CD14-positive monocyte (primary cell): ENCODE results near the gene GRID1. TPM values are rescaled to one million over a fixed set of nuclear protein-coding genes. Genes with fewer than 3 reads are reported as not detected.

Experiments used
- DNase-seq, 3 donors: peaks; one replicate each; pipeline ENCODE4 v3.0.0-alpha.2; 2011 to 2022
- H2AFZ ChIP-seq: 2 replicates; pipeline ENCODE4 v1.6.0; 2012; ENCODE audit warnings: mild to moderate bottlenecking, low read depth, low read length, inconsistent platforms; ENCODE audit not compliant: insufficient read depth, poor library complexity, severe bottlenecking
- H3K27ac ChIP-seq, 2 donors: 1 replicate in 1 of 2; 2 replicates in 1 of 2; pipeline ENCODE4 v1.5.1; 2012 to 2013; ENCODE audit warnings: low read length in 2 of 2, control low read depth in 1 of 2, inconsistent platforms in 1 of 2, low read depth in 1 of 2, mild to moderate bottlenecking in 1 of 2
- H3K27me3 ChIP-seq, 2 donors: one replicate each; pipeline versions ENCODE4 v1.6.0 to v1.6.1; 2011 to 2013; ENCODE audit warnings: low read length in 2 of 2; ENCODE audit not compliant: control insufficient read depth in 2 of 2, insufficient read depth in 2 of 2
- H3K36me3 ChIP-seq, 2 donors: replicated peaks in 1 of 2; 1 replicate in 1 of 2; 2 replicates in 1 of 2; pipeline versions ENCODE4 v1.5.1 to v1.6.1; 2012 to 2013; ENCODE audit warnings: low read length in 2 of 2, control low read depth in 1 of 2, inconsistent platforms in 1 of 2, mild to moderate bottlenecking in 1 of 2; ENCODE audit not compliant: insufficient read depth in 2 of 2, control insufficient read depth in 1 of 2
- H3K4me1 ChIP-seq, 2 donors: 1 replicate in 1 of 2; 2 replicates in 1 of 2; pipeline versions ENCODE4 v1.5.1 to v1.6.1; 2012 to 2013; ENCODE audit warnings: low read length in 2 of 2, control low read depth in 1 of 2, inconsistent platforms in 1 of 2, mild to moderate bottlenecking in 1 of 2, moderate library complexity in 1 of 2; ENCODE audit not compliant: insufficient read depth in 2 of 2, control insufficient read depth in 1 of 2
- H3K4me2 ChIP-seq: replicated peaks from 2 replicates; pipeline ENCODE3; 2012; ENCODE audit warnings: low read length, moderate library complexity, mild to moderate bottlenecking; ENCODE audit not compliant: poor library complexity, severe bottlenecking; ENCODE audit errors: extremely low read depth
- H3K4me3 ChIP-seq, 3 experiments: fragments of 200-600 bp in 1 of 3; sonication (generic) in 1 of 3; replicated peaks in 1 of 3; 1 replicate in 2 of 3; 2 replicates in 1 of 3; pipeline ENCODE4 v1.5.1; 2011 to 2013; ENCODE audit warnings: low read length in 3 of 3, mild to moderate bottlenecking in 3 of 3, control low read depth in 2 of 3, low read depth in 2 of 3, inconsistent platforms in 1 of 3, moderate library complexity in 1 of 3
- H3K79me2 ChIP-seq: 2 replicates; pipeline ENCODE4 v1.6.0; 2012; ENCODE audit warnings: mild to moderate bottlenecking, control low read depth, inconsistent platforms, low read length, moderate library complexity; ENCODE audit not compliant: insufficient read depth
- H3K9ac ChIP-seq: 2 replicates; pipeline ENCODE4 v1.6.0; 2017; ENCODE audit warnings: low read length, mild to moderate bottlenecking; ENCODE audit not compliant: insufficient read depth, poor library complexity, severe bottlenecking
- H3K9me3 ChIP-seq, 2 donors: replicated peaks in 1 of 2; 1 replicate in 1 of 2; 2 replicates in 1 of 2; pipeline versions ENCODE4 v1.5.1 to v1.6.1; 2012 to 2013; ENCODE audit warnings: low read length in 2 of 2, control low read depth in 1 of 2; ENCODE audit not compliant: control insufficient read depth in 1 of 2, insufficient read depth in 1 of 2
- H4K20me1 ChIP-seq: 2 replicates; pipeline ENCODE4 v1.6.0; 2012; ENCODE audit warnings: mild to moderate bottlenecking, low read length, control low read depth, moderate library complexity; ENCODE audit not compliant: insufficient read depth
- H3K27ac Mint-ChIP-seq, 7 donors: one replicate each; pipeline ENCODE4 v1.8.0; 2020; ENCODE audit warnings: mild to moderate bottlenecking in 7 of 7, mixed read lengths in 7 of 7, moderate library complexity in 6 of 7, inconsistent platforms in 2 of 7
- H3K27me3 Mint-ChIP-seq, 3 donors: one replicate each; pipeline ENCODE4 v1.8.0; 2021 to 2022; ENCODE audit warnings: low read depth in 3 of 3, mild to moderate bottlenecking in 3 of 3, mixed read lengths in 3 of 3, moderate library complexity in 3 of 3, inconsistent platforms in 1 of 3
- H3K36me3 Mint-ChIP-seq, 2 donors: one replicate each; pipeline ENCODE4 v1.8.0; 2020; ENCODE audit warnings: mixed read lengths in 2 of 2, inconsistent platforms in 1 of 2, mild to moderate bottlenecking in 1 of 2
- H3K4me1 Mint-ChIP-seq: one replicate; pipeline ENCODE4 v1.8.0; 2020; ENCODE audit warnings: mild to moderate bottlenecking, mixed read lengths
- H3K4me3 Mint-ChIP-seq, 2 donors: one replicate each; pipeline ENCODE4 v1.8.0; 2020; ENCODE audit warnings: mild to moderate bottlenecking in 2 of 2, mixed read lengths in 2 of 2, moderate library complexity in 1 of 2
- H3K9me3 Mint-ChIP-seq, 7 donors: one replicate each; pipeline ENCODE4 v1.8.0; 2020 to 2022; ENCODE audit warnings: mixed read lengths in 7 of 7, mild to moderate bottlenecking in 6 of 7, moderate library complexity in 6 of 7, inconsistent platforms in 2 of 7
- CTCF ChIP-seq: fragments of 200-600 bp; IDR thresholded peaks from one replicate; pipeline ENCODE4 v1.8.0; 2022; ENCODE audit warnings: antibody characterized with exemption, mild to moderate bottlenecking
- WGBS: methylation state at CpG from one replicate; pipeline ENCODE4 v1.1.5; 2013; ENCODE audit warnings: missing lambda C conversion rate; ENCODE audit not compliant: insufficient coverage; 5-methylcytosine and 5-hydroxymethylcytosine counted together
- intact Hi-C, 2 donors: fragments of 100-400 bp; cut with micrococcal nuclease; formaldehyde crosslinking; loops; one replicate each; pipeline versions ENCODE4 v1.15.0 to v1.15.1; 2023
- polyA plus RNA-seq, 3 donors: library from polyadenylated mRNA; depleted of rRNA in 1 of 3; unstranded in 2 of 3; stranded (reverse) in 1 of 3; fragments of 300-500 nt in 2 of 3; fragments of >200 nt in 1 of 3; fragmentation: Illumina TruSeq in 2 of 3; gene quantifications; 1 replicate in 2 of 3; 2 replicates in 1 of 3; pipeline ENCODE4 v1.2.3, GENCODE V29; 2012 to 2021

GRID1 gene
- polyA plus RNA-seq, 3 donors: not detected

DNA sequence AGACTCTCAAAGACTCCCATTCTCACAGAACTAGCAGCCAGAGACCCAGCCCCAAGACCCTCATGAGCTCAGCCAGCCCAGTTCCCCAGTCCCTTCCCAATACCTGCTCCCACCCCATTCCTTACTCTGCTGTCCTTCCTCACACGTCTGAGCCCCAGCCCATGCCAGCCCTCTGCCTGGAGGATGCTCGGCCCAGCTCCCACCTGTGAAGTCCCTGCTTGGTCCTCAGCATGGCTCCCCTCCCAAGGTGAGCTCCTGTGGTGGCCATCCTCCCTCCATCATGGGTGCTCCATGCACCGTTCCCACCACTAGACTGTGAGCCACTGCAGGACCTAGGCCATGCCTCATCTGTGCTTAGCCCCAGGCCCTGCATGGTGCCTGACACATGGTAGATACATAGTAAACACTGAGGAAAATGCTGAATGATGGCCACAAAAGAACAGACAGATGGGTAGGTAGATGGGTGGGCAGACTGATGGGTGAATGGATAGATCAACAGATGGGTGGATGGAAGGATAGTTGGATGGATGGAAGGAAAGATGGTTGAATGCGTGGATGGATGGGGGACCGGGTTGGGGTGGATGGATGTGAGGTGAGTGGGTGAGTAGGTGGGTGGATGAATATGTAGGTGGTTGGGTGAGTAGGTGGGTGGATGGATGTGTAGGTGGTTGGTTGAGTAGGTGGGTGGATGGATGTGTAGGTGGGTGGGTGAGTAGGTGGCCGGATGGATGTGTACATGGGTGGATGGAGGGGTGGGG is 138.9 kb downstream of the GRID1 start:
- no peaks in the 10 kb centered on the region for H3K27me3 ChIP-seq
- no peak overlapping the region for H3K9ac ChIP-seq
- H3K9me3 ChIP-seq: no peaks in the 10 kb centered on the region
- Mint-ChIP-seq H3K27me3 (peaks cover 4 to 8% (median 4%) of the 10 kb centered on the region in 3 donors), H3K4me1 (peaks cover 50% of the 10 kb centered on the region), H3K36me3 (no peaks in the 10 kb centered on the region), H3K4me3 (no peak overlapping the region), H3K27ac (peak overlapping the region in 2 of 7 donors; percentile 2 to 18), H3K9me3 (peaks cover 0 to 3% (median 0%) of the 10 kb centered on the region in 7 donors)
- H4K20me1 ChIP-seq: no peaks in the 10 kb centered on the region
- H3K79me2 ChIP-seq: no peaks in the 10 kb centered on the region
- no peak overlapping the region for H2AFZ ChIP-seq
- H3K36me3 ChIP-seq: no peaks in the 10 kb centered on the region
- TF ChIP-seq CTCF: no peak
- no peak overlapping the region for H3K27ac ChIP-seq
- no peak overlapping the region for H3K4me2 ChIP-seq
- peaks cover 45 to 69% of the 10 kb centered on the region in 2 donors for H3K4me1 ChIP-seq
- no peak for DNase-seq
- intact Hi-C loops: no loop called here
- H3K4me3 ChIP-seq: no peak overlapping the region
- WGBS: 89% methylated on average over 4 of the region's 6 CpGs

GRCh38 chr10:86226781-86227201 is 139.8 kb downstream of the GRID1 start:
- no peaks in the 10 kb centered on the region for H3K27me3 ChIP-seq
- H3K79me2 ChIP-seq: no peaks in the 10 kb centered on the region
- peaks cover 45 to 67% of the 10 kb centered on the region in 2 donors for H3K4me1 ChIP-seq
- H3K4me3 ChIP-seq: no peak overlapping the region
- H3K27ac ChIP-seq: no peak overlapping the region
- Mint-ChIP-seq H3K27me3 (peaks cover 4 to 8% (median 4%) of the 10 kb centered on the region in 3 donors), H3K4me1 (peaks cover 50% of the 10 kb centered on the region), H3K36me3 (no peaks in the 10 kb centered on the region), H3K9me3 (peaks cover 0 to 3% (median 0%) of the 10 kb centered on the region in 7 donors), H3K4me3 (no peak overlapping the region), H3K27ac (peak overlapping the region in 4 of 7 donors; percentile 2 to 77 (median 41))
- H3K36me3 ChIP-seq: no peaks in the 10 kb centered on the region
- H3K9me3 ChIP-seq: no peaks in the 10 kb centered on the region
- peak in 1 of 3 donors; percentile 23 for DNase-seq
- H4K20me1 ChIP-seq: no peaks in the 10 kb centered on the region
- intact Hi-C loops: no loop called here
- no peak overlapping the region for H2AFZ ChIP-seq
- no peak for TF ChIP-seq CTCF
- H3K9ac ChIP-seq: no peak overlapping the region
- WGBS: 86% methylated on average over 2 of the region's 3 CpGs
- H3K4me2 ChIP-seq: no peak overlapping the region
